ENCODE data around the gene PPP1R27. TPM values are rescaled to one million over a fixed set of nuclear protein-coding genes. Genes with fewer than 3 reads are reported as not detected.

The PPP1R27 gene
- total and polyA plus RNA-seq, 9 of the 15 experiments (the other 6 are each of a cell fraction or from before 2014, with no cell fraction given): 0.29 to 6.9 (median 1.5) TPM; not detected in 2

DNA sequence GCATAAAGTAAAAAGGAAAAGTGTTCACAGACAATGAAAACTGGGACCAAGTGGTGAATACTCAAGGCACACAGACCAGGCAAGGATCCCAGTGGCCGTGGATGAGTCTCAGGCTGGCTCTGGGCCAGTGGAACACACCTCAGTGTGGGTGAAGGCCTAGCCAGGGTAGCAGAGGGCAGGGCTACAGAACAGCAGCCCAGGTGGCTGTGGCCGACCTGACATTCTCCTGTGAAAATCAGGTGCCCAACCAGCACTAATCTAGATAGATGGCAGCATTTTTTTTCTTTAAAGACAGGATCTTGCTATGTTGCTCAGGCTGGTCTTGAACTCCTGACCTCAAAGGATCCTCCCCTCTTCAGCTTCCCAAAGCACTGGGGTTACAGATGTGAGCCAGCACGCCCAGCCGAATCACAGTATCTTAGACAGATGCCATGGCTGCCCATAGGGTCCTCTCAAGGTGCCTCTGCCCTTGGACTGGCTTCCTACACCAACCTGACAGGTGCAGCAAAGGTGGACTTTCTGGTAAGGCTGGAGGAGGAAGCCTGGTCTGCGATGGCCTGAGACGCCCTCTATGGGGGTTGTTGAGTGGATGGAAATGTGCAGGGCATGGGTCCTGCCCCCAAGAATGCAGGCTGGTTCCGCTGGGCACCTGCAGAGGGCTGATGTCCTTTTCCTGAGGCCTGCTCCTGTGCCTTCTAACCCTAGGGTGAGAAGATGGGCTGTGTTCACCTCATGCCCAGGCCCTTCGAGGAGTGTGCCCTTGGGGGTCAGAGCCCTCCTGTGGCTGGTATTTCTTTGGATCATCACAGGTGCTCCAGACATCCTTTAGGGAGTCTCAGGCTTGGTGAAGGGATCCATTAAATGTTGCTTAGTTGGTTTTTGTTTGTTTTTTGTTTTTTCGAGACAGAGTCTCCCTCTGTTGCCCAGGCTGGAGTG lies 29.3 kb upstream of the PPP1R27 start (continued):
- TF ChIP-seq POLR2A (conservative IDR thresholded peaks at IDR 0.05) (0 out of 2 replicates have a peak, but pooled peaks have one; percentile 43), TOE1 (IDR thresholded peaks at IDR 0.05; ENCODE audit: borderline replicate concordance) (no peak), TOE1 (CRISPR knock-in tag; IDR thresholded peaks at IDR 0.05; ENCODE audit: borderline replicate concordance, low read depth) (no peak), SUPT5H (IDR thresholded peaks at IDR 0.05) (0 out of 2 replicates have a peak, but pooled peaks have one; percentile 37)

DNA sequence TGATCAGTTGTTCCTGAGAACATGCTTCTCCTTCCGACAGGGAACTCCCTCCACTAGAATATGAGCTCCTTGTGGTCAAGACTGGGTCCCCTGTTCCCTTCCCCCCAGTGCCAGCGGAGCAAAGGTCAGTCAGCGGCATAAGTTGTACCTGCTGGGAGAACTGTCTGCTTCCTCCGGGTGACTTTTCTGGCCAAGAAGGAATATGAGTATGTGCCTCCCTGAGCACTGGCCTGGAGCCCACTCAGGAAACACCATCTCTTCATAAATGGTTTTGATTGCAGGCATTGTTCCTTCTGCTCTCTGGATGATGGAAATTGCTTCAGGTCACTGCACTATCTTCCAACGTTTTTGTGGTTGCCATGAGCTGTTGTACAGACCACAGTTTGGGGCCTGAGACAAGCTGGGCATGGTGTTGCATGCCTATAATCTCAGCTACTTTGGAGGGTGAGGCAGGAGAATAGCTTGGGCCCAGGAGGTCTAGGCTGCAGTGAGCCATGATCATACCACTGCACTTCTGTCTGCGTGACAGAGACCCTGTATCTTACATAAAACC lies 28.3 kb upstream of the PPP1R27 start:
- DNase-seq (ENCODE audit: extremely low read depth in 1 of 4, low spot score in 3 of 4): no peak

More for the DNA sequence above, 28.3 kb upstream of the PPP1R27 start:
- Histone ChIP-seq H3K36me3 (ENCODE audit: control insufficient read depth, insufficient read depth, low read length) (peaks cover 66% of the 10 kb centered on the region), H3K79me2 (ENCODE audit: control insufficient read depth, insufficient read depth, low read length) (peaks cover 70% of the 10 kb centered on the region), H3K4me2 (ENCODE audit: insufficient read depth, low read length) (peak overlapping the region; percentile 16; the same call in 1 of the 2 replicates), H3K4me1 (replicated peaks in 1 of 2; ENCODE audit: control insufficient read depth in 2 of 2, insufficient read depth in 2 of 2, low read length in 2 of 2) (peaks cover 29 to 74% of the 10 kb centered on the region in 2 experiments), H2AFZ (ENCODE audit: low read depth, low read length) (no peak overlapping the region), H3K9me1 (ENCODE audit: control insufficient read depth, insufficient read depth, low read length) (peaks cover 7% of the 10 kb centered on the region), H3K9ac (ENCODE audit: insufficient read depth in 1 of 2, low read depth in 2 of 2, low read length in 2 of 2) (peak overlapping the region; percentile 22 to 43; a peak in 2 of 4 replicates), H3K4me3 (no peak overlapping the region), H3K9me3 (replicated peaks; ENCODE audit: control insufficient read depth, insufficient read depth, low read depth, low read length) (no peaks in the 10 kb centered on the region), H3K27me3 (ENCODE audit: control insufficient read depth in 2 of 2, insufficient read depth in 2 of 2, low read length in 2 of 2) (no peaks in the 10 kb centered on the region), H3K27ac (ENCODE audit: extremely low read depth, low read depth, low read length) (peak overlapping the region; percentile 23; the same call in 2 of the 3 replicates), H4K20me1 (replicated peaks; ENCODE audit: control insufficient read depth, insufficient read depth, low read length) (peaks cover 40% of the 10 kb centered on the region)
- 0 out of 2 replicates have a peak, but pooled peaks have one; percentile 11 for TF ChIP-seq SP1 (CRISPR knock-in tag; IDR thresholded peaks at IDR 0.05)
- no peak for TF ChIP-seq MTA1 (IDR thresholded peaks at IDR 0.05; ENCODE audit: borderline replicate concordance)
- peak; percentile 37 for FAIRE-seq
- intact Hi-C loops (cut with micrococcal nuclease) (loop anchor here (5.0 kb wide), 1 partner anchor 41 kb away; no protein-coding TSS in a partner anchor), in situ Hi-C loops (cut with MboI) (loop anchor here (5.0 kb wide), 1 partner anchor 131 kb away; no protein-coding TSS in a partner anchor)
- ChIA-PET CTCF (ENCODE audit: low intra/inter-chr PET ratio) (no interaction called here), POLR2A (interaction anchor here (0.9 to 2.2 kb wide), 7 partner anchors 11 to 141 kb away, joined by 3 to 9 read pairs (median 3); partner anchors contain the start of gene MCRIP1)
- ATAC-seq: no peak
- BruUV-seq (replicated peaks): no TSS peak
- WGBS (ENCODE audit: insufficient coverage, low coverage, missing lambda C conversion rate): 70% methylated on average over 6 of the region's 6 CpGs
